ENCODE measurements around the gene HIF3A.

HIF3A gene

GRCh38 chr19:46392252-46392801 lies 95.5 kb downstream of the HIF3A start:
- no peak overlapping the region for H3K4me3 ChIP-seq (ENCODE audit: low read depth, low read length)
- no peak for TF ChIP-seq CTCF (IDR thresholded peaks at IDR 0.05; ENCODE audit: insufficient read depth, low read length, missing control alignments)
- DNase-seq (ENCODE audit: low read depth, low spot score): no peak
- ChIA-PET CTCF (interaction anchor here (0.7 to 8.7 kb wide), 9 partner anchors 8 to 150 kb away, joined by 3 to 151 read pairs (median 5); no protein-coding TSS in a partner anchor), POLR2A (no interaction called here)

- no peak for TF ChIP-seq CTCF (IDR thresholded peaks at IDR 0.05; ENCODE audit: insufficient read depth, low read length, missing control alignments)
- no peak for DNase-seq (ENCODE audit: low read depth, low spot score)
- no peak overlapping the region for H3K4me3 ChIP-seq (ENCODE audit: low read depth, low read length)
- POLR2A ChIA-PET: no interaction called here
- CTCF ChIA-PET: interaction anchor here (1.1 to 8.7 kb wide), 7 partner anchors 8 to 123 kb away, joined by 3 to 151 read pairs (median 7); no protein-coding TSS in a partner anchor
These were observed 96.0 kb downstream of the HIF3A start for GRCh38 chr19:46392837-46393236.

Data from AG04449 (cell line).